CD4-positive, alpha-beta T cell treated with Interleukin-4 for 4 hours (primary cell): Measurements from ENCODE around the gene LDLRAD1.
"Not testable (repeated sequence)": the region's sequence is repeated elsewhere in the genome, so short reads cannot be mapped to it uniquely, and the experiment has no call there.

Source experiments
- DNase-seq: peaks from one replicate; pipeline ENCODE4 v3.0.0-alpha.2; 2020

The LDLRAD1 gene

GRCh38 chr1:54016343-54017282 is 1.4 kb downstream of the LDLRAD1 start:
- DNase-seq, result no peak

GRCh38 chr1:54014009-54014629 is 3.9 kb downstream of the LDLRAD1 start:
- DNase-seq, result no peak

- no peak for DNase-seq
These were observed 4.5 kb downstream of the LDLRAD1 start for GRCh38 chr1:54013393-54014008.

GRCh38 chr1:54012863-54013262 is 5.1 kb downstream of the LDLRAD1 start:
- DNase-seq, result no peak

- no peak for DNase-seq
These were observed 6.0 kb downstream of the LDLRAD1 start for GRCh38 chr1:54012008-54012325.

- DNase-seq, result no peak
These were observed 6.5 kb downstream of the LDLRAD1 start for GRCh38 chr1:54011316-54012007.

- no peak for DNase-seq
These were observed 7.4 kb downstream of the LDLRAD1 start for GRCh38 chr1:54010415-54011117.

- no peak for DNase-seq
These were observed 8.6 kb downstream of the LDLRAD1 start for GRCh38 chr1:54009406-54009805.

- DNase-seq, result no peak
These were observed 9.1 kb downstream of the LDLRAD1 start for GRCh38 chr1:54008876-54009275.

GRCh38 chr1:54007613-54008012 is 10.4 kb downstream of the LDLRAD1 start:
- no peak for DNase-seq

GRCh38 chr1:54006508-54006907 is 11.5 kb downstream of the LDLRAD1 start:
- DNase-seq, result no peak

GRCh38 chr1:54004481-54005049 is 13.4 kb downstream of the LDLRAD1 start:
- no peak for DNase-seq

- not testable (repeated sequence) for DNase-seq
These were observed 14.1 kb downstream of the LDLRAD1 start for GRCh38 chr1:54003750-54004480.

GRCh38 chr1:54003249-54003646 is 14.7 kb downstream of the LDLRAD1 start:
- DNase-seq, result no peak

- DNase-seq, result no peak
These were observed 15.3 kb downstream of the LDLRAD1 start for GRCh38 chr1:54002544-54003248.

- no peak for DNase-seq
These were observed 16.4 kb downstream of the LDLRAD1 start for GRCh38 chr1:54001591-54001990.

- DNase-seq, result no peak
These were observed 18.1 kb downstream of the LDLRAD1 start for GRCh38 chr1:53999920-54000319.

- no peak for DNase-seq
These were observed 19.8 kb downstream of the LDLRAD1 start for GRCh38 chr1:53998223-53998622.

GRCh38 chr1:53995683-53996082 is 22.3 kb downstream of the LDLRAD1 start:
- DNase-seq, result no peak

GRCh38 chr1:53994516-53994915 is 23.5 kb downstream of the LDLRAD1 start:
- DNase-seq, result not testable (repeated sequence)
